GM21381 (cell line): ENCODE measurements around the gene TPM1.
"Not testable (repeated sequence)": the region's sequence is repeated elsewhere in the genome, so short reads cannot be mapped to it uniquely, and the experiment has no call there.

Experiments used
- ATAC-seq: cut with Tn5 transposase; IDR thresholded peaks from one replicate; pipeline ENCODE4 v1.9.1; 2021; ENCODE audit warnings: mild to moderate bottlenecking, moderate library complexity; ENCODE audit not compliant: unreplicated experiment

Gene TPM1

GRCh38 chr15:63041974-63042876 is at the start of gene TPM1:
TSS of gene TPM1 (plus strand) at chr15:63042747. CDS start at chr15:63042830, 83 bp downstream.
- ATAC-seq = no peak

GRCh38 chr15:62993066-62993465 is 49.5 kb upstream of the TPM1 start:
- no peak for ATAC-seq

GRCh38 chr15:62993632-62994031 is 48.9 kb upstream of the TPM1 start:
- ATAC-seq = not testable (repeated sequence)

- no peak for ATAC-seq
Observed at GRCh38 chr15:62994439-62994838, 48.1 kb upstream of the TPM1 start.

GRCh38 chr15:62994975-62995681 is 47.4 kb upstream of the TPM1 start:
- ATAC-seq = no peak

- ATAC-seq = no peak
Observed at GRCh38 chr15:62997441-62997840, 45.1 kb upstream of the TPM1 start.

GRCh38 chr15:62998262-62998890 is 44.2 kb upstream of the TPM1 start:
- no peak for ATAC-seq

- no peak for ATAC-seq
Observed at GRCh38 chr15:62999178-62999577, 43.4 kb upstream of the TPM1 start.

GRCh38 chr15:62999923-63000561 is 42.5 kb upstream of the TPM1 start:
- no peak for ATAC-seq

- ATAC-seq = no peak
Observed at GRCh38 chr15:63000706-63001105, 41.8 kb upstream of the TPM1 start.

GRCh38 chr15:63004211-63004610 is 38.3 kb upstream of the TPM1 start:
- ATAC-seq = no peak

- ATAC-seq = no peak
Observed at GRCh38 chr15:63006032-63006878, 36.3 kb upstream of the TPM1 start.

GRCh38 chr15:63008333-63009049 is 34.1 kb upstream of the TPM1 start:
- no peak for ATAC-seq

GRCh38 chr15:63010386-63010785 is 32.2 kb upstream of the TPM1 start:
- ATAC-seq = no peak

GRCh38 chr15:63010920-63011693 is 31.4 kb upstream of the TPM1 start:
- no peak for ATAC-seq

GRCh38 chr15:63012444-63012843 is 30.1 kb upstream of the TPM1 start:
- ATAC-seq = no peak

- ATAC-seq = no peak
Observed at GRCh38 chr15:63013052-63013808, 29.3 kb upstream of the TPM1 start.

GRCh38 chr15:63014578-63014977 is 28.0 kb upstream of the TPM1 start:
- ATAC-seq = no peak
